H9 (cell line): ENCODE measurements around the gene PCF11. TPM values are rescaled to one million over a fixed set of nuclear protein-coding genes. Genes with fewer than 3 reads are reported as not detected.

Source experiments
- DNase-seq: peaks from one replicate; pipeline ENCODE4 v3.0.0-alpha.2; 2017
- H2AFZ ChIP-seq: one replicate; pipeline ENCODE4 v1.6.1; 2013; ENCODE audit warnings: mild to moderate bottlenecking, low read length, control low read depth, moderate library complexity
- H2AK5ac ChIP-seq: 2 replicates; pipeline ENCODE4 v1.6.1; 2013; ENCODE audit warnings: low read length, control low read depth, mixed read lengths; ENCODE audit not compliant: insufficient read length
- H2BK120ac ChIP-seq: one replicate; pipeline ENCODE4 v1.6.1; 2013; ENCODE audit warnings: low read depth, mild to moderate bottlenecking, low read length, control low read depth, inconsistent platforms; ENCODE audit not compliant: poor library complexity, severe bottlenecking
- H2BK12ac ChIP-seq: 2 replicates; pipeline ENCODE4 v1.6.1; 2013; ENCODE audit warnings: low read length, control low read depth, mixed read lengths, low read depth; ENCODE audit not compliant: insufficient read length
- H2BK15ac ChIP-seq: 2 replicates; pipeline ENCODE4 v1.6.1; 2013; ENCODE audit warnings: low read depth, low read length, control low read depth
- H2BK20ac ChIP-seq: one replicate; pipeline ENCODE4 v1.6.1; 2013; ENCODE audit warnings: low read depth, mild to moderate bottlenecking, low read length, control low read depth, inconsistent platforms; ENCODE audit not compliant: poor library complexity, severe bottlenecking
- H2BK5ac ChIP-seq: 2 replicates; pipeline ENCODE4 v1.6.1; 2013; ENCODE audit warnings: low read length, control low read depth, mixed read lengths; ENCODE audit not compliant: insufficient read length
- H3K14ac ChIP-seq: 2 replicates; pipeline ENCODE4 v1.6.1; 2013; ENCODE audit warnings: low read length, control low read depth; ENCODE audit not compliant: insufficient read depth
- H3K18ac ChIP-seq: 2 replicates; pipeline ENCODE4 v1.6.1; 2013; ENCODE audit warnings: low read depth, mild to moderate bottlenecking, mixed read lengths, low read length, control low read depth; ENCODE audit not compliant: insufficient read length
- H3K23ac ChIP-seq: 2 replicates; pipeline ENCODE4 v1.6.1; 2013; ENCODE audit warnings: low read length, control low read depth, mixed read lengths, low read depth; ENCODE audit not compliant: insufficient read length
- H3K23me2 ChIP-seq: 2 replicates; pipeline ENCODE4 v1.6.1; 2013; ENCODE audit warnings: low read depth, mild to moderate bottlenecking, mixed read lengths, low read length, control low read depth; ENCODE audit not compliant: insufficient read length, poor library complexity, severe bottlenecking
- H3K27ac ChIP-seq: 2 replicates; pipeline ENCODE4 v1.5.1; 2013; ENCODE audit warnings: low read length, control low read depth, mixed read lengths, low read depth; ENCODE audit not compliant: insufficient read length
- H3K27me3 ChIP-seq: 2 replicates; pipeline ENCODE4 v1.6.1; 2013; ENCODE audit warnings: low read length, control low read depth, inconsistent platforms; ENCODE audit not compliant: insufficient read depth
- H3K4ac ChIP-seq: 2 replicates; pipeline ENCODE4 v1.6.1; 2013; ENCODE audit warnings: low read depth, mild to moderate bottlenecking, control low read depth, inconsistent platforms, low read length, moderate library complexity
- H3K4me1 ChIP-seq: 2 replicates; pipeline ENCODE4 v1.6.1; 2013; ENCODE audit warnings: low read length, control low read depth, inconsistent platforms; ENCODE audit not compliant: insufficient read depth
- H3K4me2 ChIP-seq: 2 replicates; pipeline ENCODE4 v1.6.1; 2013; ENCODE audit warnings: low read length, control low read depth, mixed read lengths; ENCODE audit not compliant: insufficient read length, insufficient read depth
- H3K56ac ChIP-seq: 2 replicates; pipeline ENCODE4 v1.6.1; 2013; ENCODE audit warnings: low read depth, mild to moderate bottlenecking, mixed read lengths, low read length, control low read depth; ENCODE audit not compliant: insufficient read length
- H3K79me1 ChIP-seq: 2 replicates; pipeline ENCODE4 v1.6.1; 2013; ENCODE audit warnings: low read depth, mild to moderate bottlenecking, moderate library complexity, low read length, control low read depth, inconsistent platforms; ENCODE audit not compliant: insufficient read depth, poor library complexity, severe bottlenecking
- H3K79me2 ChIP-seq: 2 replicates; pipeline ENCODE4 v1.6.1; 2013; ENCODE audit warnings: low read length, control low read depth, inconsistent platforms; ENCODE audit not compliant: insufficient read depth
- H3K9ac ChIP-seq: 2 replicates; pipeline ENCODE4 v1.6.1; 2013; ENCODE audit warnings: low read length, control low read depth, mixed read lengths; ENCODE audit not compliant: insufficient read length; ENCODE audit errors: extremely low read depth
- H3K9me3 ChIP-seq: one replicate; pipeline ENCODE4 v1.6.1; 2013; ENCODE audit warnings: low read depth, low read length, inconsistent platforms; ENCODE audit not compliant: control insufficient read depth
- H3T11ph ChIP-seq: one replicate; pipeline ENCODE4 v1.6.1; 2013; ENCODE audit warnings: mild to moderate bottlenecking, low read length, control low read depth, inconsistent platforms
- H4K20me1 ChIP-seq: one replicate; pipeline ENCODE4 v1.6.1; 2013; ENCODE audit not compliant: control insufficient read depth, insufficient read length, insufficient read depth
- H4K5ac ChIP-seq: 2 replicates; pipeline ENCODE4 v1.6.1; 2013; ENCODE audit warnings: low read depth, mild to moderate bottlenecking, mixed read lengths, low read length, control low read depth; ENCODE audit not compliant: insufficient read length
- H4K8ac ChIP-seq: replicated peaks from 2 replicates; pipeline ENCODE4 v1.6.1; 2013; ENCODE audit warnings: low read length, control low read depth, mixed read lengths, low read depth; ENCODE audit not compliant: insufficient read length
- H4K91ac ChIP-seq: 2 replicates; pipeline ENCODE4 v1.6.1; 2013; ENCODE audit warnings: low read depth, mild to moderate bottlenecking, moderate library complexity, mixed read lengths, low read length, control low read depth; ENCODE audit not compliant: insufficient read length
- H3K27ac Mint-ChIP-seq, 3 experiments: 2 replicates in 2 of 3; 3 replicates in 1 of 3; pipeline ENCODE4 v1.8.0; 2020 to 2021; ENCODE audit warnings: mixed read lengths in 3 of 3, mild to moderate bottlenecking in 1 of 3, moderate library complexity in 1 of 3
- H3K27me3 Mint-ChIP-seq: 2 replicates; pipeline ENCODE4 v1.8.0; 2021; ENCODE audit warnings: low read depth, mild to moderate bottlenecking, moderate library complexity, mixed read lengths
- H3K36me3 Mint-ChIP-seq, 3 experiments: 2 replicates in 2 of 3; 3 replicates in 1 of 3; pipeline ENCODE4 v1.8.0; 2020 to 2021; ENCODE audit warnings: low read depth in 3 of 3, mixed read lengths in 3 of 3; ENCODE audit not compliant: insufficient read depth in 1 of 3
- H3K4me1 Mint-ChIP-seq, 2 experiments: 2 replicates each; pipeline ENCODE4 v1.8.0; 2020; ENCODE audit warnings: mixed read lengths in 2 of 2
- H3K4me3 Mint-ChIP-seq, 2 experiments: 2 replicates in 1 of 2; 3 replicates in 1 of 2; pipeline ENCODE4 v1.8.0; 2020 to 2021; ENCODE audit warnings: mild to moderate bottlenecking in 2 of 2, mixed read lengths in 2 of 2, moderate library complexity in 1 of 2
- H3K9me3 Mint-ChIP-seq, 2 experiments: 2 replicates in 1 of 2; 3 replicates in 1 of 2; pipeline ENCODE4 v1.8.0; 2020; ENCODE audit warnings: mild to moderate bottlenecking in 2 of 2, mixed read lengths in 2 of 2, moderate library complexity in 1 of 2
- WGBS: extraction: QIAGEN DNeasy Blood & Tissue Kit; methylation state at CpG from one replicate; pipeline ENCODE4 v1.1.7; 2013; ENCODE audit warnings: missing lambda C conversion rate, low lambda C conversion rate, mixed read lengths; ENCODE audit not compliant: insufficient read length; ENCODE audit errors: extremely low coverage; 5-methylcytosine and 5-hydroxymethylcytosine counted together
- total RNA-seq: library from RNA; stranded (reverse); gene quantifications from 2 replicates; pipeline ENCODE4 v1.2.1, GENCODE V29; 2021
- TF ChIP-seq, protein P1 (sequence below): fragments of 200-600 bp; sonication (generic); conservative IDR thresholded peaks from 3 replicates; pipeline ENCODE4 v1.8.0; 2021; ENCODE audit warnings: antibody characterized with exemption, mild to moderate bottlenecking

The PCF11 gene
- total RNA-seq, 1 experiment from 2014 or later, result 50.9 TPM

DNA sequence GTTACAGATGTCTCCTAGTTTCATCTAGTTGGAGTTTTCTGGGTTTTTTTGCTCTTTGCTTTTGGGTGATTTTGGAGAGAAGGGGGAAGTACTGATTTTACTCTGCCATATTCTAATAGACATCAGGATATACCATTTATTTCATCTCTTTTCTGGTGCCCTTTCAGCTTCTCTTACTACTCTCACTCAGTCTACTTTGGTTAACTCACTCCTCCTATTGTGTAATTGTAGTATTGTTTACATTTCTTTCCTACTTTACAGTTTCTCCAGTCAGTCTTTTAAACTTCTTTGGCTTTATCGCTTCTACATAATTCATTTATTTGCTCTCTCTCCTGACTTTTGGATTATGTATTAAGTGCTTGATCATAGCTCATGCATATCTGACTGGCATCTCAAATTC is 43.1 kb downstream of the PCF11 start:
- H3K36me3 Mint-ChIP-seq, result peaks cover 0 to 3% (median 2%) of the 10 kb centered on the region in 3 experiments; a peak in 2 of 7 replicates
- Histone ChIP-seq H2BK15ac (no peak overlapping the region), H2BK5ac (no peak overlapping the region), H4K91ac (no peak overlapping the region), H3K27ac (no peak overlapping the region), H3K18ac (no peak overlapping the region), H4K20me1 (no peaks in the 10 kb centered on the region), H3K9ac (no peak overlapping the region), H3K4ac (no peak overlapping the region), H4K8ac (no peak overlapping the region), H3K56ac (no peak overlapping the region), H3K27me3 (no peaks in the 10 kb centered on the region), H3K4me2 (no peak overlapping the region), H2AK5ac (no peak overlapping the region), H2AFZ (no peak overlapping the region), H3K14ac (no peak overlapping the region), H3K79me1 (no peaks in the 10 kb centered on the region), H3K23me2 (no peaks in the 10 kb centered on the region), H3T11ph (no peak overlapping the region), H3K23ac (no peak overlapping the region), H4K5ac (no peak overlapping the region), H3K4me1 (no peaks in the 10 kb centered on the region), H3K79me2 (no peaks in the 10 kb centered on the region), H2BK12ac (no peak overlapping the region), H3K9me3 (no peaks in the 10 kb centered on the region), H2BK20ac (no peak overlapping the region), H2BK120ac (no peak overlapping the region)
- H3K27me3 Mint-ChIP-seq, result peaks cover 2% of the 10 kb centered on the region; the same call in 1 of the 2 replicates
- no peak overlapping the region for H3K27ac Mint-ChIP-seq
- peaks cover 1 to 2% of the 10 kb centered on the region in 2 experiments for H3K4me1 Mint-ChIP-seq
- TF ChIP-seq, protein P1, sequence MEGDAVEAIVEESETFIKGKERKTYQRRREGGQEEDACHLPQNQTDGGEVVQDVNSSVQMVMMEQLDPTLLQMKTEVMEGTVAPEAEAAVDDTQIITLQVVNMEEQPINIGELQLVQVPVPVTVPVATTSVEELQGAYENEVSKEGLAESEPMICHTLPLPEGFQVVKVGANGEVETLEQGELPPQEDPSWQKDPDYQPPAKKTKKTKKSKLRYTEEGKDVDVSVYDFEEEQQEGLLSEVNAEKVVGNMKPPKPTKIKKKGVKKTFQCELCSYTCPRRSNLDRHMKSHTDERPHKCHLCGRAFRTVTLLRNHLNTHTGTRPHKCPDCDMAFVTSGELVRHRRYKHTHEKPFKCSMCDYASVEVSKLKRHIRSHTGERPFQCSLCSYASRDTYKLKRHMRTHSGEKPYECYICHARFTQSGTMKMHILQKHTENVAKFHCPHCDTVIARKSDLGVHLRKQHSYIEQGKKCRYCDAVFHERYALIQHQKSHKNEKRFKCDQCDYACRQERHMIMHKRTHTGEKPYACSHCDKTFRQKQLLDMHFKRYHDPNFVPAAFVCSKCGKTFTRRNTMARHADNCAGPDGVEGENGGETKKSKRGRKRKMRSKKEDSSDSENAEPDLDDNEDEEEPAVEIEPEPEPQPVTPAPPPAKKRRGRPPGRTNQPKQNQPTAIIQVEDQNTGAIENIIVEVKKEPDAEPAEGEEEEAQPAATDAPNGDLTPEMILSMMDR, result no peak
- no peaks in the 10 kb centered on the region for H3K9me3 Mint-ChIP-seq
- WGBS, result no CpG with 5 or more reads among the region's 1 CpG
- DNase-seq, result no peak
- H3K4me3 Mint-ChIP-seq, result no peak overlapping the region
